Activated CD4-positive, alpha-beta T cell treated with anti-CD3 and anti-CD28 coated beads, Interleukin-2, amount 10 ng/mL, durations not matched to agents 7 days and 5 days (primary cell): ENCODE measurements around the gene SH3BGRL2. TPM values are rescaled to one million over a fixed set of nuclear protein-coding genes. Genes with fewer than 3 reads are reported as not detected.

Source experiments
- CTCF ChIA-PET: fragments of 350-600 bp; sonication (Branson Sonifier 250); formaldehyde crosslinking; loops from one replicate; lab custom pipeline; 2021; ENCODE audit warnings: antibody characterized with exemption; lab: Charles Lee
- POLR2A ChIA-PET: fragments of 350-600 bp; sonication (Branson Sonifier 250); formaldehyde crosslinking; loops from one replicate; lab custom pipeline; 2021; ENCODE audit warnings: antibody characterized with exemption; lab: Charles Lee
- DNase-seq: peaks from one replicate; pipeline ENCODE4 v3.0.0-alpha.2; 2020
- H3K27ac Mint-ChIP-seq: one replicate; pipeline ENCODE4 v1.8.0; 2021; ENCODE audit warnings: mild to moderate bottlenecking, moderate library complexity, mixed read lengths
- H3K27me3 Mint-ChIP-seq: one replicate; pipeline ENCODE4 v1.8.0; 2021; ENCODE audit warnings: mixed read lengths
- H3K36me3 Mint-ChIP-seq: one replicate; pipeline ENCODE4 v1.8.0; 2021; ENCODE audit warnings: low read depth, mixed read lengths
- H3K4me1 Mint-ChIP-seq: one replicate; pipeline ENCODE4 v1.8.0; 2021; ENCODE audit warnings: mixed read lengths
- H3K4me3 Mint-ChIP-seq: one replicate; pipeline ENCODE4 v1.8.0; 2021; ENCODE audit warnings: mild to moderate bottlenecking, moderate library complexity, mixed read lengths
- H3K9me3 Mint-ChIP-seq: one replicate; pipeline ENCODE4 v1.8.0; 2021; ENCODE audit warnings: mixed read lengths
- total RNA-seq, 2 experiments: library from RNA; stranded (reverse); gene quantifications; one replicate each; pipeline ENCODE4 v1.2.3, GENCODE V29; 2021

Gene SH3BGRL2
- total RNA-seq, 2 experiments from 2014 or later: 0.12 to 0.17 TPM

DNA sequence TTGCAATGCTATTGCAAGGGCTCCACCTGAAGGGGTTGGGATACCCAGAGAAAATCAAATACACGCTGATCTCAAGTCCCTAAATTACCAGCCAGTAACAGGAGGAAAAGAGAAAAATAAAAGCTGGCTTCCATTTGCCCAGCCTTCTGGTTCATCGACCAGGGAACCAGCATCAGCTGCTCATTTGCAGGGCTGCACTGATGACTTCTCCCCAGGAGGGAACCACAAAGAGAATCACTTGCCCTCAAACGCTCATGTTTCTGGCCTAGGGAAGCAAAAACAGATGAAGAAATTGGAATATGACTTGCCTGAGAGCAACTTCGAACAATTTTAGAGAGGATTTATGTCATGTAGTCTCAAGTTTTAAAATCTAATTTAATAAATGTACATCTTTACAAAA, 119.7 kb downstream of the SH3BGRL2 start:
- H3K4me1 Mint-ChIP-seq: no peaks in the 10 kb centered on the region
- CTCF ChIA-PET: no interaction called here
- no peaks in the 10 kb centered on the region for H3K36me3 Mint-ChIP-seq
- peaks cover 21% of the 10 kb centered on the region for H3K27me3 Mint-ChIP-seq
- H3K9me3 Mint-ChIP-seq: no peaks in the 10 kb centered on the region
- POLR2A ChIA-PET: no interaction called here
- DNase-seq: no peak
- H3K27ac Mint-ChIP-seq: no peak overlapping the region
- no peak overlapping the region for H3K4me3 Mint-ChIP-seq

Other genes starting within 250 kb of the SH3BGRL2 start
- gene LCA5, start 93.9 kb upstream of the SH3BGRL2 start, total RNA-seq: under 1 TPM; 0.05 to 0.25 TPM